Erythroblast (primary cell): ENCODE data around the gene CETP.

Source experiments
- GATA1 ChIP-seq: IDR thresholded peaks from 2 replicates; pipeline ENCODE4 v1.6.1; 2011; ENCODE audit warnings: low read depth, mild to moderate bottlenecking, control low read depth, low read length, moderate library complexity
- POLR2A ChIP-seq: IDR thresholded peaks from 2 replicates; pipeline ENCODE4 v1.6.1; 2011; ENCODE audit warnings: mild to moderate bottlenecking, low read length

DNA sequence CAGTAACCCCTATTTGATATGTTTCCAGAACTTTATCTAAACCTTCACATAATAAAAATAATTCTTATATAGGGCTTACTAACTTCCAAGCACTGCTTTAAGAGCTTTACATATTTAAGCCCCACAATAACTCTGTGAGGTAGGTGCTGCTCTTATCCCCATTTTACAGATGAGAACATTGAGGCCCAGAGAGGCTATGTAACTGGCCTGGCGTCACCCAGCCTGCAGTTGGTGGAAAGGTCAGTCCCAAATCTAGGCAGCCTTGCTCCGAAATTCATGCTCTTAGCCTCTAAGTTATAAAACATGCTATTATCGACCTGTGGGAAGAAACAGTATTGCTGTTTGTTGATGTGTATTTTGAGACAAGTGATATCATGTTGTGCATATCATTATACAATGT, 36.6 kb downstream of the CETP start:
- TF ChIP-seq POLR2A, result no peak
- TF ChIP-seq GATA1, result no peak
